Esophagus muscularis mucosa (tissue), 4 donors: ENCODE data around the gene CCDC88C. TPM values are rescaled to one million over a fixed set of nuclear protein-coding genes. Genes with fewer than 3 reads are reported as not detected.

Source experiments
- DNase-seq: peaks from one replicate; pipeline ENCODE4 v3.0.0-alpha.2; 2017; ENCODE audit errors: extremely low spot score
- H3K27ac ChIP-seq, 4 donors: fragments of 200-600 bp; sonication (generic); replicated peaks in 1 of 4; 1 replicate in 3 of 4; 2 replicates in 1 of 4; pipeline ENCODE4 v1.5.1; 2016 to 2019; ENCODE audit warnings: mild to moderate bottlenecking in 1 of 4
- H3K27me3 ChIP-seq, 4 donors: fragments of 200-600 bp; sonication (generic); one replicate each; pipeline versions ENCODE4 v1.5.1 to v1.6.0; 2016 to 2019
- H3K36me3 ChIP-seq, 4 donors: fragments of 200-600 bp; sonication (generic); one replicate each; pipeline ENCODE4 v1.5.1; 2016 to 2019
- H3K4me1 ChIP-seq, 4 donors: fragments of 200-600 bp; sonication (generic); one replicate each; pipeline ENCODE4 v1.5.1; 2016 to 2019
- H3K4me3 ChIP-seq, 4 donors: fragments of 200-600 bp; sonication (generic); 1 replicate in 2 of 4; 2 replicates in 2 of 4; pipeline ENCODE4 v1.5.1; 2016 to 2019; ENCODE audit warnings: mild to moderate bottlenecking in 4 of 4, moderate library complexity in 1 of 4
- H3K9me3 ChIP-seq, 4 donors: fragments of 200-600 bp; sonication (generic); 1 replicate in 3 of 4; 2 replicates in 1 of 4; pipeline ENCODE4 v1.5.1; 2016 to 2019
- CTCF ChIP-seq, 3 experiments: fragments of 200-600 bp in 2 of 3; fragments of 450-650 bp in 1 of 3; sonication (generic) in 2 of 3; IDR thresholded peaks; one replicate each; pipeline ENCODE4 v1.5.1; 2017 to 2019; ENCODE audit warnings: antibody characterized with exemption in 3 of 3, mild to moderate bottlenecking in 2 of 3, moderate library complexity in 1 of 3
- EP300 ChIP-seq: sonication (generic); formaldehyde crosslinking; IDR thresholded peaks from one replicate; pipeline ENCODE4 v1.6.1; 2017; ENCODE audit warnings: antibody characterized with exemption
- POLR2A ChIP-seq: fragments of 450-650 bp; IDR thresholded peaks from one replicate; pipeline ENCODE4 v1.6.1; 2017; ENCODE audit warnings: antibody characterized with exemption, moderate library complexity, mild to moderate bottlenecking, low read depth
- POLR2AphosphoS5 ChIP-seq, 2 donors: sonication (generic); formaldehyde crosslinking; IDR thresholded peaks; one replicate each; pipeline ENCODE4 v1.6.1; 2017; ENCODE audit warnings: antibody characterized with exemption in 2 of 2
- WGBS: methylation state at CpG from one replicate; pipeline ENCODE4 v1.1.5; 2018; 5-methylcytosine and 5-hydroxymethylcytosine counted together
- intact Hi-C: fragments of 100-400 bp; cut with DNase I; formaldehyde crosslinking; loops from one replicate; pipeline ENCODE4 v1.15.1; 2023
- total RNA-seq, 4 donors: library from RNA; depleted of rRNA; stranded (reverse); fragments of >200 nt; gene quantifications; one replicate each; pipeline versions ENCODE4 v1.1.0 to v1.2.1, GENCODE V29; 2016

The CCDC88C gene
- total RNA-seq, 4 donors from 2014 or later = 4.2 to 6.3 (median 5.6) TPM

GRCh38 chr14:91299121-91300115 lies 118.2 kb downstream of the CCDC88C start:
- 92% methylated on average over 31 of the region's 31 CpGs for WGBS
- peak overlapping the region in 1 of 4 donors; percentile 1 for H3K27ac ChIP-seq
- TF ChIP-seq POLR2AphosphoS5 (IDR thresholded peaks at IDR 0.05) = no peak
- TF ChIP-seq EP300 = no peak
- TF ChIP-seq CTCF (IDR thresholded peaks at IDR 0.05) = no peak
- TF ChIP-seq POLR2A = no peak

GRCh38 chr14:91298576-91298975 lies 119.0 kb downstream of the CCDC88C start:
- no peak for TF ChIP-seq POLR2A
- TF ChIP-seq POLR2AphosphoS5 (IDR thresholded peaks at IDR 0.05) = peak in 1 of 2 donors; percentile 4
- TF ChIP-seq CTCF (IDR thresholded peaks at IDR 0.05) = no peak
- Histone ChIP-seq H3K9me3 (no peaks in the 10 kb centered on the region), H3K27ac (peak overlapping the region in 3 of 4 donors; percentile 1 to 20 (median 9)), H3K27me3 (no peaks in the 10 kb centered on the region), H3K4me3 (no peak overlapping the region), H3K36me3 (peaks cover 0 to 39% (median 0%) of the 10 kb centered on the region in 4 donors), H3K4me1 (peaks cover 8 to 23% (median 17%) of the 10 kb centered on the region in 4 donors)
- no peak for DNase-seq
- WGBS = 46% methylated on average over 11 of the region's 11 CpGs
- intact Hi-C loops = no loop called here

More at GRCh38 chr14:91299121-91300115, 118.2 kb downstream of the CCDC88C start:
- Histone ChIP-seq H3K4me1 (peaks cover 11 to 27% (median 20%) of the 10 kb centered on the region in 4 donors), H3K27me3 (no peaks in the 10 kb centered on the region), H3K36me3 (peaks cover 0 to 32% (median 0%) of the 10 kb centered on the region in 4 donors), H3K4me3 (no peak overlapping the region), H3K9me3 (no peaks in the 10 kb centered on the region)
- intact Hi-C loops = no loop called here
- no peak for DNase-seq

DNA sequence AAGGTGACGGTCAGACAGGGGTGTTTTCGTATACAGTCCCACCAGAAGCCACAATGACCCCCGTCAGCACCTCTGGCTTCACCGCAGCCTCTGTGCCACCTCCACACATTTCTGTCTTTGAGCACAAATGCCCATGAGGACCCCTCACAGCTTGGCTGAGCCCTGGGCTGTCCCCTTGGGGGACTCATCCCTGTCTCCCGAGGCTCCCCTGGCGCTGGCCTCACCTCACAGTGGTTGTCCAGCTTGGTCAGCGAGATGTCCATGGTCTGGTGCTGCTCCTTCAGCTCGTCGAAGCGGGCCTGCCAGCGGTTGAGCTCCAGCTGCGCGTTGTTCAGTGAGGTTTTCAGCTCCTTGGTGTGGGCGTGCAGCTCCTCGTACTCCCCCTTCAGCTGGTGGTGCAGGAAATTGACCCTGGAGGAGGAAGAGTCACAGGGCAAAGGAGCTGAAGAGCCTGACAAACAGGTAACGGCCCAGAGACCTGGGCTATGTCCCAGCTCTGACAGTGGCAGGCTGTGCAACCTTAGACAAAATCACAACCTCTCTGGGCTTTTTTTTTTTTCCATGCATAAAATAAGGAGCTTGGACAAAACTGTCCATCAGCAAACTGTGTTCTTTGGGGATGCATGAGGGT lies 120.4 kb downstream of the CCDC88C start:
- H3K36me3 ChIP-seq = peaks cover 0 to 40% (median 0%) of the 10 kb centered on the region in 4 donors
- 91% methylated on average over 13 of the region's 16 CpGs for WGBS
- intact Hi-C loops = no loop called here

More for the DNA sequence above, 120.4 kb downstream of the CCDC88C start:
- Histone ChIP-seq H3K27ac (no peak overlapping the region), H3K4me3 (no peak overlapping the region), H3K27me3 (no peaks in the 10 kb centered on the region), H3K4me1 (peaks cover 6 to 14% (median 13%) of the 10 kb centered on the region in 4 donors), H3K9me3 (no peaks in the 10 kb centered on the region)
- DNase-seq = no peak
- no peak for TF ChIP-seq EP300
- no peak for TF ChIP-seq CTCF (IDR thresholded peaks at IDR 0.05)
